ENCODE data around the gene KHDC1. TPM values are rescaled to one million over a fixed set of nuclear protein-coding genes. Genes with fewer than 3 reads are reported as not detected.

The KHDC1 gene
- total and polyA plus RNA-seq, 2 of the 8 experiments (the other 6 are each of a cell fraction or from before 2014, with no cell fraction given) = 4.3 to 7.3 TPM

DNA sequence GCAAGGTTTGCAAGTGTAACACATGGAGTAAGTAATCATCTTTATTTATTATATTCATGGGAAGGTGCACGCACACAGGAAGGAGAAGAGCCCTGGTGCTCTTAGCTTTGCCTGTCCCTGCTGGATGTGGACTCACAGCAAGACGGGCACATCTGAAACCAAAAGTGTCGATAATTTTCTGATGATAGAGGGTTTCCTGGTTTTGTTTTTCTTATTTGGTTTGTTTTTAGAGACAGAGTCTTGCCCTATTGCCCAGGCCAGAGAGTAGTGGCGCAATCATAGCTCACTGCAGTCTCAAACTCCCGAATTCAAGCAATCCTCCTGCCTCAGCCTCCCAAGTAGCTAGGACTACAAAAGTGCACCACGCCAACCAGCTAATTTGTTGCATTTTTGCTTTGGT is 29.9 kb downstream of the KHDC1 start (continued):
- TF ChIP-seq, protein P1, sequence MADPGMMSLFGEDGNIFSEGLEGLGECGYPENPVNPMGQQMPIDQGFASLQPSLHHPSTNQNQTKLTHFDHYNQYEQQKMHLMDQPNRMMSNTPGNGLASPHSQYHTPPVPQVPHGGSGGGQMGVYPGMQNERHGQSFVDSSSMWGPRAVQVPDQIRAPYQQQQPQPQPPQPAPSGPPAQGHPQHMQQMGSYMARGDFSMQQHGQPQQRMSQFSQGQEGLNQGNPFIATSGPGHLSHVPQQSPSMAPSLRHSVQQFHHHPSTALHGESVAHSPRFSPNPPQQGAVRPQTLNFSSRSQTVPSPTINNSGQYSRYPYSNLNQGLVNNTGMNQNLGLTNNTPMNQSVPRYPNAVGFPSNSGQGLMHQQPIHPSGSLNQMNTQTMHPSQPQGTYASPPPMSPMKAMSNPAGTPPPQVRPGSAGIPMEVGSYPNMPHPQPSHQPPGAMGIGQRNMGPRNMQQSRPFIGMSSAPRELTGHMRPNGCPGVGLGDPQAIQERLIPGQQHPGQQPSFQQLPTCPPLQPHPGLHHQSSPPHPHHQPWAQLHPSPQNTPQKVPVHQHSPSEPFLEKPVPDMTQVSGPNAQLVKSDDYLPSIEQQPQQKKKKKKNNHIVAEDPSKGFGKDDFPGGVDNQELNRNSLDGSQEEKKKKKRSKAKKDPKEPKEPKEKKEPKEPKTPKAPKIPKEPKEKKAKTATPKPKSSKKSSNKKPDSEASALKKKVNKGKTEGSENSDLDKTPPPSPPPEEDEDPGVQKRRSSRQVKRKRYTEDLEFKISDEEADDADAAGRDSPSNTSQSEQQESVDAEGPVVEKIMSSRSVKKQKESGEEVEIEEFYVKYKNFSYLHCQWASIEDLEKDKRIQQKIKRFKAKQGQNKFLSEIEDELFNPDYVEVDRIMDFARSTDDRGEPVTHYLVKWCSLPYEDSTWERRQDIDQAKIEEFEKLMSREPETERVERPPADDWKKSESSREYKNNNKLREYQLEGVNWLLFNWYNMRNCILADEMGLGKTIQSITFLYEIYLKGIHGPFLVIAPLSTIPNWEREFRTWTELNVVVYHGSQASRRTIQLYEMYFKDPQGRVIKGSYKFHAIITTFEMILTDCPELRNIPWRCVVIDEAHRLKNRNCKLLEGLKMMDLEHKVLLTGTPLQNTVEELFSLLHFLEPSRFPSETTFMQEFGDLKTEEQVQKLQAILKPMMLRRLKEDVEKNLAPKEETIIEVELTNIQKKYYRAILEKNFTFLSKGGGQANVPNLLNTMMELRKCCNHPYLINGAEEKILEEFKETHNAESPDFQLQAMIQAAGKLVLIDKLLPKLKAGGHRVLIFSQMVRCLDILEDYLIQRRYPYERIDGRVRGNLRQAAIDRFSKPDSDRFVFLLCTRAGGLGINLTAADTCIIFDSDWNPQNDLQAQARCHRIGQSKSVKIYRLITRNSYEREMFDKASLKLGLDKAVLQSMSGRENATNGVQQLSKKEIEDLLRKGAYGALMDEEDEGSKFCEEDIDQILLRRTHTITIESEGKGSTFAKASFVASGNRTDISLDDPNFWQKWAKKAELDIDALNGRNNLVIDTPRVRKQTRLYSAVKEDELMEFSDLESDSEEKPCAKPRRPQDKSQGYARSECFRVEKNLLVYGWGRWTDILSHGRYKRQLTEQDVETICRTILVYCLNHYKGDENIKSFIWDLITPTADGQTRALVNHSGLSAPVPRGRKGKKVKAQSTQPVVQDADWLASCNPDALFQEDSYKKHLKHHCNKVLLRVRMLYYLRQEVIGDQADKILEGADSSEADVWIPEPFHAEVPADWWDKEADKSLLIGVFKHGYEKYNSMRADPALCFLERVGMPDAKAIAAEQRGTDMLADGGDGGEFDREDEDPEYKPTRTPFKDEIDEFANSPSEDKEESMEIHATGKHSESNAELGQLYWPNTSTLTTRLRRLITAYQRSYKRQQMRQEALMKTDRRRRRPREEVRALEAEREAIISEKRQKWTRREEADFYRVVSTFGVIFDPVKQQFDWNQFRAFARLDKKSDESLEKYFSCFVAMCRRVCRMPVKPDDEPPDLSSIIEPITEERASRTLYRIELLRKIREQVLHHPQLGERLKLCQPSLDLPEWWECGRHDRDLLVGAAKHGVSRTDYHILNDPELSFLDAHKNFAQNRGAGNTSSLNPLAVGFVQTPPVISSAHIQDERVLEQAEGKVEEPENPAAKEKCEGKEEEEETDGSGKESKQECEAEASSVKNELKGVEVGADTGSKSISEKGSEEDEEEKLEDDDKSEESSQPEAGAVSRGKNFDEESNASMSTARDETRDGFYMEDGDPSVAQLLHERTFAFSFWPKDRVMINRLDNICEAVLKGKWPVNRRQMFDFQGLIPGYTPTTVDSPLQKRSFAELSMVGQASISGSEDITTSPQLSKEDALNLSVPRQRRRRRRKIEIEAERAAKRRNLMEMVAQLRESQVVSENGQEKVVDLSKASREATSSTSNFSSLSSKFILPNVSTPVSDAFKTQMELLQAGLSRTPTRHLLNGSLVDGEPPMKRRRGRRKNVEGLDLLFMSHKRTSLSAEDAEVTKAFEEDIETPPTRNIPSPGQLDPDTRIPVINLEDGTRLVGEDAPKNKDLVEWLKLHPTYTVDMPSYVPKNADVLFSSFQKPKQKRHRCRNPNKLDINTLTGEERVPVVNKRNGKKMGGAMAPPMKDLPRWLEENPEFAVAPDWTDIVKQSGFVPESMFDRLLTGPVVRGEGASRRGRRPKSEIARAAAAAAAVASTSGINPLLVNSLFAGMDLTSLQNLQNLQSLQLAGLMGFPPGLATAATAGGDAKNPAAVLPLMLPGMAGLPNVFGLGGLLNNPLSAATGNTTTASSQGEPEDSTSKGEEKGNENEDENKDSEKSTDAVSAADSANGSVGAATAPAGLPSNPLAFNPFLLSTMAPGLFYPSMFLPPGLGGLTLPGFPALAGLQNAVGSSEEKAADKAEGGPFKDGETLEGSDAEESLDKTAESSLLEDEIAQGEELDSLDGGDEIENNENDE (IDR thresholded peaks at IDR 0.05; ENCODE audit: insufficient replicate concordance, low read length) = no peak
- TF ChIP-seq TCF12 (IDR thresholded peaks at IDR 0.05; ENCODE audit: low read depth, low read length) (no peak), E2F6 (IDR thresholded peaks at IDR 0.05) (no peak), TAF7 (optimal IDR thresholded peaks at IDR 0.05; ENCODE audit: borderline replicate concordance, low read depth, low read length) (no peak), POLR2AphosphoS5 (IDR thresholded peaks at IDR 0.05; ENCODE audit: low read depth, low read length) (no peak), JUN (IDR thresholded peaks at IDR 0.05; ENCODE audit: low read depth, low read length) (no peak), RAD21 (IDR thresholded peaks at IDR 0.05 in 1 of 2, conservative IDR thresholded peaks at IDR 0.05 in 1 of 2; ENCODE audit: low read depth in 2 of 2, low read length in 2 of 2) (no peak), PHF8 (conservative IDR thresholded peaks at IDR 0.05; ENCODE audit: low read depth, low read length) (no peak), CTBP2 (IDR thresholded peaks at IDR 0.05; ENCODE audit: borderline replicate concordance, insufficient read depth, insufficient read length, low read length) (no peak), EZH2 (IDR thresholded peaks at IDR 0.05; ENCODE audit: low read depth, low read length, severe bottlenecking) (no peak)

Measured in H1 (cell line).